ENCODE measurements around the gene SMYD2. TPM values are rescaled to one million over a fixed set of nuclear protein-coding genes. Genes with fewer than 3 reads are reported as not detected.
A peak's percentile ranks its signal among the peaks of the same experiment; 100 is the strongest.

The SMYD2 gene
- total and polyA plus RNA-seq, 2 experiments from 2014 or later: 34.4 to 39.8 TPM

DNA sequence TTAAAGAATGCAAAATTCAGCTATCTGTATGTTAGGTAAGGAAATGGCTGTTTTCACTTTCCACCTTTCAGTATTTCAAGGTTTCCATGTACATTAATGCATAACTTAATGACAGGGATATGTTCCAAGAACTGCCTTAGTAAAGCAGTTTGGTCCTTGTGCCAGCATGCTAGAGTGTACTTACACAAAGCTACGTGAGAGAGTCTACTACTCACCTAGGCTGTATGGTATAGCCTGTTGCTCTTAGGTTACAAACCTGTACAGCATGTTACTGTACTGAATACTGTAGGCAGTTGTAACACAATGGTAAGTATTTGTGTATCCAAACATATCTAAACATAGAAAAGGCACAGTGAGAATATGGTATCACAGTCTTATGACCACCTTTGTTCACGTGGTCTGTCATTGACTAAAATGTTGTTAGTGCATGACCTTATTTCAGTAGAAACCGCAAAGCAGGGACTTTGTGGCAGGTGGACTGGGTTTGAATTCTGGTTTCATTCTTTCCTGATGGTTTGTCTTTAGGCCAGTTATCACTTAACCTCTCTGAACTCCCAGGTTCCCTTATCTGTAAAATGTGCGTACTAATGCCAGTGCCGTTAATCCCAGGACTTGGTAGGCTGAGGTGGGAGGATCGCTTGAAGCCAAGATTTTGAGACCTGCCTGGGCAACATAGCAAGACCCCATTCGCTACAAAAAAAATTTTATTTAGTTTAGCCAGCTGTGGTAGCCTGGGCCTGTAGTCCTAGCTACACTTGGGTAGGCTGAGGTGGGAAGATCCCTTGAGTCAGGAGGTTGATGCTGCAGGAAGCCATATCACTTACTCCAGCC, 4.9 kb downstream of the SMYD2 start:
- H3K9me3 ChIP-seq (ENCODE audit: low read depth): no peaks in the 10 kb centered on the region
- peaks cover 9% of the 10 kb centered on the region for H3K4me1 ChIP-seq (ENCODE audit: insufficient read depth)
- H3K9me2 ChIP-seq (replicated peaks; ENCODE audit: insufficient read depth): no peaks in the 10 kb centered on the region
- TF ChIP-seq, protein P1, sequence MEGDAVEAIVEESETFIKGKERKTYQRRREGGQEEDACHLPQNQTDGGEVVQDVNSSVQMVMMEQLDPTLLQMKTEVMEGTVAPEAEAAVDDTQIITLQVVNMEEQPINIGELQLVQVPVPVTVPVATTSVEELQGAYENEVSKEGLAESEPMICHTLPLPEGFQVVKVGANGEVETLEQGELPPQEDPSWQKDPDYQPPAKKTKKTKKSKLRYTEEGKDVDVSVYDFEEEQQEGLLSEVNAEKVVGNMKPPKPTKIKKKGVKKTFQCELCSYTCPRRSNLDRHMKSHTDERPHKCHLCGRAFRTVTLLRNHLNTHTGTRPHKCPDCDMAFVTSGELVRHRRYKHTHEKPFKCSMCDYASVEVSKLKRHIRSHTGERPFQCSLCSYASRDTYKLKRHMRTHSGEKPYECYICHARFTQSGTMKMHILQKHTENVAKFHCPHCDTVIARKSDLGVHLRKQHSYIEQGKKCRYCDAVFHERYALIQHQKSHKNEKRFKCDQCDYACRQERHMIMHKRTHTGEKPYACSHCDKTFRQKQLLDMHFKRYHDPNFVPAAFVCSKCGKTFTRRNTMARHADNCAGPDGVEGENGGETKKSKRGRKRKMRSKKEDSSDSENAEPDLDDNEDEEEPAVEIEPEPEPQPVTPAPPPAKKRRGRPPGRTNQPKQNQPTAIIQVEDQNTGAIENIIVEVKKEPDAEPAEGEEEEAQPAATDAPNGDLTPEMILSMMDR (IDR thresholded peaks at IDR 0.05; ENCODE audit: poor library complexity): no peak
- TF ChIP-seq EZH2phosphoT487 (IDR thresholded peaks at IDR 0.05; ENCODE audit: low read depth, severe bottlenecking, unreplicated experiment) (no peak), EZH2 (IDR thresholded peaks at IDR 0.05; ENCODE audit: borderline replicate concordance) (no peak)
- H2AFZ ChIP-seq: no peak overlapping the region
- no peak overlapping the region for H3K4me3 ChIP-seq
- DNase-seq (ENCODE audit: low spot score): no peak
- peak overlapping the region; percentile 34 for H3K4me2 ChIP-seq
- H3K79me2 ChIP-seq: peaks cover 60% of the 10 kb centered on the region
- no peaks in the 10 kb centered on the region for H3K27me3 ChIP-seq
- WGBS (ENCODE audit: low lambda C conversion rate, missing lambda C conversion rate): 87% methylated on average over 7 of the region's 7 CpGs
- H4K20me1 ChIP-seq (ENCODE audit: insufficient read depth, poor library complexity, severe bottlenecking): no peaks in the 10 kb centered on the region
- peak overlapping the region; percentile 15 for H3K27ac ChIP-seq
- H3K36me3 ChIP-seq (replicated peaks; ENCODE audit: insufficient read depth, low read depth): no peaks in the 10 kb centered on the region

DNA sequence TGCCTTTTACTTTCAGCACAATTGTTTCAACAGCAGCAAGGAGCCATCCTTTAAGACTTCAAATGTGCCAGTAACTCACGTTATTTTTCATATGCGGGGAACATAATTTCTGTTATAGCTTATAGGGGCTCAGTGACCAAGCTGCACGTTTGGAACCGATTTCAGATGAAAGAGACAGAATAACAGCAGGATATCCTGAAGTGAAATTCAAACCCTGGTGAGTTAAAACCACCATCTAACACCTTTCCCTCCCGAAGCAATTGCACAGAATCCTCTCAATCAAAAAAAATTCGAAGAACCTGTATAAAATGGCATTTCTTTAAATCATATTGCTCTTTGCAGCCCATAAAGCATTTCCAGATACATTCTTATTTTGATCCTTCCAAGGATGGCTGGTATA, 6.9 kb downstream of the SMYD2 start:
- TF ChIP-seq, protein P1 (IDR thresholded peaks at IDR 0.05; ENCODE audit: poor library complexity): no peak
- peaks cover 14% of the 10 kb centered on the region for H3K4me1 ChIP-seq (ENCODE audit: insufficient read depth)
- no peak for DNase-seq (ENCODE audit: low spot score)
- 68% methylated on average over 6 of the region's 6 CpGs for WGBS (ENCODE audit: low lambda C conversion rate, missing lambda C conversion rate)
- no peaks in the 10 kb centered on the region for H3K9me3 ChIP-seq (ENCODE audit: low read depth)
- no peak overlapping the region for H3K27ac ChIP-seq
- H3K4me3 ChIP-seq: no peak overlapping the region
- no peak overlapping the region for H3K4me2 ChIP-seq
- no peaks in the 10 kb centered on the region for H3K36me3 ChIP-seq (replicated peaks; ENCODE audit: insufficient read depth, low read depth)
- H4K20me1 ChIP-seq (ENCODE audit: insufficient read depth, poor library complexity, severe bottlenecking): no peaks in the 10 kb centered on the region
- no peaks in the 10 kb centered on the region for H3K27me3 ChIP-seq
- no peaks in the 10 kb centered on the region for H3K9me2 ChIP-seq (replicated peaks; ENCODE audit: insufficient read depth)
- H2AFZ ChIP-seq: no peak overlapping the region
- H3K79me2 ChIP-seq: peaks cover 57% of the 10 kb centered on the region

DNA sequence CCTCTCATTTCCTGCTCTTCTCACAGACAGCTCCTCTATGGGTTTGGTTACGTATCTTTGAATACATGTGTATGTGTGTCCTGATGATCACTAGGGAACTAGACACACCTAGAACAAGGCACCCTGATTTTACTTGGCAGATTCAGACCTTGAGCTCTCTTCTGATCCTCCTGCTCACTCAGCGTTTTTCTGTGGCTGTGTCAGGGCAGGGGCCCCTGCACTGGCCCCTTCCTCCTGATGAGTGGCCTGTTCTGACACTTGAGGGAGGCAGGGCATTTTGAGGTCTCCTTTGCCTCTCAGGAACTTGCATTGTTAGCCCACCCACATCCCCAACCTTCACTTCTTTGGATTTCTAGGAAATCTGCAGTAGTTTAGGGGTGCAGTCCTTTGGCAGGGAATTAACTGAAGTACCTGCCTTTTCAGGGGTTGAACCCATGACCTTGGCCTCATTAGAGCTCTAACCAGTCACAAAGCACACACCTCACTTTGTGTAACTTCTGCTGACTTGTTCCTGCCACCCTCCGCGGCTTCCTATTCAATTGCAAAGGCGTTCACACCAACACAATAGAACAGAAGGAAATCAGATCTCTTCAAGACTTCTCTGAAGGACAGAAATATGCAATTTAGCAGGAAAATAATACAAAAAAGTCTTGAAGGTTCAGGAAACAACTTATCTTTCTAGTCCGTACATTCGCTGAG, 8.8 kb downstream of the SMYD2 start:
- no peaks in the 10 kb centered on the region for H3K9me2 ChIP-seq (replicated peaks; ENCODE audit: insufficient read depth)
- H3K27me3 ChIP-seq: no peaks in the 10 kb centered on the region
- H3K79me2 ChIP-seq: peaks cover 61% of the 10 kb centered on the region
- H2AFZ ChIP-seq: no peak overlapping the region
- no peak for DNase-seq (ENCODE audit: low spot score)
- H3K9me3 ChIP-seq (ENCODE audit: low read depth): no peaks in the 10 kb centered on the region
- TF ChIP-seq, protein P1 (IDR thresholded peaks at IDR 0.05; ENCODE audit: poor library complexity): no peak
- TF ChIP-seq EZH2phosphoT487 (IDR thresholded peaks at IDR 0.05; ENCODE audit: low read depth, severe bottlenecking, unreplicated experiment) (no peak), EZH2 (IDR thresholded peaks at IDR 0.05; ENCODE audit: borderline replicate concordance) (no peak)
- H4K20me1 ChIP-seq (ENCODE audit: insufficient read depth, poor library complexity, severe bottlenecking): no peaks in the 10 kb centered on the region
- no peak overlapping the region for H3K27ac ChIP-seq
- H3K4me1 ChIP-seq (ENCODE audit: insufficient read depth): peaks cover 14% of the 10 kb centered on the region
- no peak overlapping the region for H3K4me3 ChIP-seq
- WGBS (ENCODE audit: low lambda C conversion rate, missing lambda C conversion rate): 52% methylated on average over 7 of the region's 7 CpGs
- H3K4me2 ChIP-seq: peak overlapping the region; percentile 18
- no peaks in the 10 kb centered on the region for H3K36me3 ChIP-seq (replicated peaks; ENCODE audit: insufficient read depth, low read depth)
